ENCODE results near the gene HMGCS1. TPM values are rescaled to one million over a fixed set of nuclear protein-coding genes. Genes with fewer than 3 reads are reported as not detected.
"Not testable (repeated sequence)": the region's sequence is repeated elsewhere in the genome, so short reads cannot be mapped to it uniquely, and the experiment has no call there.

HMGCS1 gene
- total and polyA plus RNA-seq, 9 of the 15 experiments (the other 6 are each of a cell fraction or from before 2014, with no cell fraction given) = 43.7 to 337 (median 111) TPM

- H4K20me1 ChIP-seq (replicated peaks; ENCODE audit: control insufficient read depth, insufficient read depth, low read length); H3K27me3 ChIP-seq (ENCODE audit: control insufficient read depth in 2 of 2, insufficient read depth in 2 of 2, low read length in 2 of 2); BruUV-seq (replicated peaks); H3K9me3 ChIP-seq (replicated peaks; ENCODE audit: control insufficient read depth, insufficient read depth, low read depth, low read length); H3K4me1 ChIP-seq (replicated peaks in 1 of 2; ENCODE audit: control insufficient read depth in 2 of 2, insufficient read depth in 2 of 2, low read length in 2 of 2); H3K79me2 ChIP-seq (ENCODE audit: control insufficient read depth, insufficient read depth, low read length); FAIRE-seq; POLR2A ChIA-PET; intact Hi-C loops (cut with micrococcal nuclease); H3K36me3 ChIP-seq (ENCODE audit: control insufficient read depth, insufficient read depth, low read length); CTCF ChIA-PET (ENCODE audit: low intra/inter-chr PET ratio); H3K9me1 ChIP-seq (ENCODE audit: control insufficient read depth, insufficient read depth, low read length); H3K4me2 ChIP-seq (ENCODE audit: insufficient read depth, low read length); ATAC-seq; H3K27ac ChIP-seq (ENCODE audit: extremely low read depth, low read depth, low read length); DNase-seq (ENCODE audit: extremely low read depth in 1 of 4, low spot score in 3 of 4); in situ Hi-C loops (cut with MboI); H2AFZ ChIP-seq (ENCODE audit: low read depth, low read length); H3K9ac ChIP-seq (ENCODE audit: insufficient read depth in 1 of 2, low read depth in 2 of 2, low read length in 2 of 2); H3K4me3 ChIP-seq: not testable (repeated sequence)
- TF ChIP-seq MAFG (tag; conservative IDR thresholded peaks at IDR 0.05) (peak; percentile 46), C11orf30 (IDR thresholded peaks at IDR 0.05; ENCODE audit: low read depth) (peak; percentile 66; the same call in 1 of the 2 replicates), ZNF316 (IDR thresholded peaks at IDR 0.05) (peak; percentile 91)
These were observed 12.4 kb upstream of the HMGCS1 start for GRCh38 chr5:43325624-43326023.

- BruUV-seq (replicated peaks); H4K20me1 ChIP-seq (replicated peaks; ENCODE audit: control insufficient read depth, insufficient read depth, low read length); H3K9ac ChIP-seq (ENCODE audit: insufficient read depth in 1 of 2, low read depth in 2 of 2, low read length in 2 of 2); H3K9me3 ChIP-seq (replicated peaks; ENCODE audit: control insufficient read depth, insufficient read depth, low read depth, low read length); H3K4me3 ChIP-seq; H3K79me2 ChIP-seq (ENCODE audit: control insufficient read depth, insufficient read depth, low read length); H3K27me3 ChIP-seq (ENCODE audit: control insufficient read depth in 2 of 2, insufficient read depth in 2 of 2, low read length in 2 of 2); intact Hi-C loops (cut with micrococcal nuclease); H3K4me2 ChIP-seq (ENCODE audit: insufficient read depth, low read length); in situ Hi-C loops (cut with MboI); H2AFZ ChIP-seq (ENCODE audit: low read depth, low read length); H3K9me1 ChIP-seq (ENCODE audit: control insufficient read depth, insufficient read depth, low read length); ATAC-seq; H3K27ac ChIP-seq (ENCODE audit: extremely low read depth, low read depth, low read length); POLR2A ChIA-PET; CTCF ChIA-PET (ENCODE audit: low intra/inter-chr PET ratio); FAIRE-seq; H3K36me3 ChIP-seq (ENCODE audit: control insufficient read depth, insufficient read depth, low read length); DNase-seq (ENCODE audit: extremely low read depth in 1 of 4, low spot score in 3 of 4): not testable (repeated sequence)
- TF ChIP-seq AFF1 (IDR thresholded peaks at IDR 0.05; ENCODE audit: low read depth in 1 of 2, partially characterized antibody in 2 of 2) = peak in 1 of 2 experiments; percentile 98
- TF ChIP-seq ZNF280A (IDR thresholded peaks at IDR 0.05; ENCODE audit: low read depth, partially characterized antibody) = peak; percentile 31
- peaks cover 2 to 11% of the 10 kb centered on the region in 2 experiments; a peak in 3 of 5 replicates for H3K4me1 ChIP-seq (replicated peaks in 1 of 2; ENCODE audit: control insufficient read depth in 2 of 2, insufficient read depth in 2 of 2, low read length in 2 of 2)
- 28% methylated on average over 3 of the region's 3 CpGs for WGBS (ENCODE audit: insufficient coverage, low coverage, missing lambda C conversion rate)
These were observed 10.3 kb upstream of the HMGCS1 start for GRCh38 chr5:43323488-43323887.
